Measurements from ENCODE around the gene MYCL. TPM values are rescaled to one million over a fixed set of nuclear protein-coding genes. Genes with fewer than 3 reads are reported as not detected.

Gene MYCL
- polyA plus RNA-seq, 3 donors: 24.8 to 84.0 (median 74.7) TPM

GRCh38 chr1:39927538-39927937 lies 25.8 kb upstream of the MYCL start:
- peaks cover 0 to 7% (median 2%) of the 10 kb centered on the region in 3 donors for H3K27me3 Mint-ChIP-seq (ENCODE audit: low read depth in 3 of 3)
- Histone ChIP-seq H3K79me2 (ENCODE audit: insufficient read depth, low read length) (no peaks in the 10 kb centered on the region), H3K9me3 (replicated peaks in 1 of 2; ENCODE audit: control insufficient read depth in 1 of 2, insufficient read depth in 1 of 2, low read length in 2 of 2) (no peaks in the 10 kb centered on the region), H3K36me3 (replicated peaks in 1 of 2; ENCODE audit: control insufficient read depth in 1 of 2, insufficient read depth in 2 of 2, low read length in 2 of 2) (no peaks in the 10 kb centered on the region), H4K20me1 (ENCODE audit: insufficient read depth, low read length) (no peaks in the 10 kb centered on the region), H3K27me3 (ENCODE audit: control insufficient read depth in 2 of 2, insufficient read depth in 2 of 2, low read length in 2 of 2) (no peaks in the 10 kb centered on the region), H3K27ac (ENCODE audit: low read depth in 1 of 2, low read length in 2 of 2) (peak overlapping the region; percentile 30 to 33), H2AFZ (ENCODE audit: insufficient read depth, low read depth, low read length, poor library complexity, severe bottlenecking) (no peak overlapping the region), H3K4me2 (replicated peaks; ENCODE audit: extremely low read depth, low read length, poor library complexity, severe bottlenecking) (no peak overlapping the region), H3K9ac (ENCODE audit: insufficient read depth, low read length, poor library complexity, severe bottlenecking) (no peak overlapping the region), H3K4me3 (replicated peaks in 1 of 3; ENCODE audit: low read depth in 2 of 3, low read length in 3 of 3) (no peak overlapping the region), H3K4me1 (ENCODE audit: control insufficient read depth in 1 of 2, insufficient read depth in 2 of 2, low read length in 2 of 2) (peaks cover 57 to 64% of the 10 kb centered on the region in 2 donors)
- H3K4me3 Mint-ChIP-seq: no peak overlapping the region
- peak in 2 of 3 donors; percentile 36 to 83 for DNase-seq
- intact Hi-C loops (cut with micrococcal nuclease): no loop called here
- whole genome bisulfite sequencing (ENCODE audit: insufficient coverage): 0% methylated on average over 1 of the region's 3 CpGs
- H3K27ac Mint-ChIP-seq: peak overlapping the region in 3 of 7 donors; percentile 19 to 31 (median 21)
- H3K4me1 Mint-ChIP-seq: peaks cover 61% of the 10 kb centered on the region
- peaks cover 0 to 3% (median 0%) of the 10 kb centered on the region in 7 donors for H3K9me3 Mint-ChIP-seq
- peaks cover 0 to 6% of the 10 kb centered on the region in 2 donors for H3K36me3 Mint-ChIP-seq
- TF ChIP-seq, protein P1, sequence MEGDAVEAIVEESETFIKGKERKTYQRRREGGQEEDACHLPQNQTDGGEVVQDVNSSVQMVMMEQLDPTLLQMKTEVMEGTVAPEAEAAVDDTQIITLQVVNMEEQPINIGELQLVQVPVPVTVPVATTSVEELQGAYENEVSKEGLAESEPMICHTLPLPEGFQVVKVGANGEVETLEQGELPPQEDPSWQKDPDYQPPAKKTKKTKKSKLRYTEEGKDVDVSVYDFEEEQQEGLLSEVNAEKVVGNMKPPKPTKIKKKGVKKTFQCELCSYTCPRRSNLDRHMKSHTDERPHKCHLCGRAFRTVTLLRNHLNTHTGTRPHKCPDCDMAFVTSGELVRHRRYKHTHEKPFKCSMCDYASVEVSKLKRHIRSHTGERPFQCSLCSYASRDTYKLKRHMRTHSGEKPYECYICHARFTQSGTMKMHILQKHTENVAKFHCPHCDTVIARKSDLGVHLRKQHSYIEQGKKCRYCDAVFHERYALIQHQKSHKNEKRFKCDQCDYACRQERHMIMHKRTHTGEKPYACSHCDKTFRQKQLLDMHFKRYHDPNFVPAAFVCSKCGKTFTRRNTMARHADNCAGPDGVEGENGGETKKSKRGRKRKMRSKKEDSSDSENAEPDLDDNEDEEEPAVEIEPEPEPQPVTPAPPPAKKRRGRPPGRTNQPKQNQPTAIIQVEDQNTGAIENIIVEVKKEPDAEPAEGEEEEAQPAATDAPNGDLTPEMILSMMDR (IDR thresholded peaks at IDR 0.05): no peak

DNA sequence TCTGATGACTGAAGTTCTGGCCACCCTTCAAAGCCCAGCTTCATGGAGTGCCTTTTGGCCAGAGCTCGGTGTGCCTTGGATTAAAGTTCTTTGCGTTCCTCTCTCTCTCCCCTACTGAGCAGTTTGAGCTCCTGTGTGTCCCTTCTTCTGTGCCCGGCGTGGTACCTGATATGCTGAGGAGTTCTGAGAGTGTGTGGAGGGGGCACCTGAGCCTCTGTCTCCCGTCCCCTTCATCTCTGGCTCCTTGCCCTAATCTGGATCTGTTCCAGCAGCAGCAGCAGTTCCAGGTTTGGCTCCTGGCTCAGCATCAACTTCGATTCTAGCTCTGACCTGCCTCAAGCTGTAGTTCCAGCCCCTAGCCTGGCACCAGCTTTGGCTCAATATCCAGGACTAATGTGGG lies 25.1 kb upstream of the MYCL start:
- peaks cover 0 to 3% (median 0%) of the 10 kb centered on the region in 7 donors for H3K9me3 Mint-ChIP-seq
- H3K27me3 ChIP-seq (ENCODE audit: control insufficient read depth in 2 of 2, insufficient read depth in 2 of 2, low read length in 2 of 2): no peaks in the 10 kb centered on the region
- H3K4me2 ChIP-seq (replicated peaks; ENCODE audit: extremely low read depth, low read length, poor library complexity, severe bottlenecking): no peak overlapping the region
- H3K4me1 Mint-ChIP-seq: peaks cover 58% of the 10 kb centered on the region
- no peaks in the 10 kb centered on the region for H3K9me3 ChIP-seq (replicated peaks in 1 of 2; ENCODE audit: control insufficient read depth in 1 of 2, insufficient read depth in 1 of 2, low read length in 2 of 2)
- DNase-seq: no peak
- 86% methylated on average over 2 of the region's 6 CpGs for WGBS (ENCODE audit: insufficient coverage)
- H3K27ac Mint-ChIP-seq: peak overlapping the region in 5 of 7 donors; percentile 6 to 58 (median 56)
- H3K4me3 Mint-ChIP-seq: peak overlapping the region in 1 of 2 donors; percentile 51
- no peaks in the 10 kb centered on the region for H4K20me1 ChIP-seq (ENCODE audit: insufficient read depth, low read length)
- no peak overlapping the region for H2AFZ ChIP-seq (ENCODE audit: insufficient read depth, low read depth, low read length, poor library complexity, severe bottlenecking)
- H3K79me2 ChIP-seq (ENCODE audit: insufficient read depth, low read length): no peaks in the 10 kb centered on the region
- H3K4me1 ChIP-seq (ENCODE audit: control insufficient read depth in 1 of 2, insufficient read depth in 2 of 2, low read length in 2 of 2): peaks cover 52 to 64% of the 10 kb centered on the region in 2 donors
- intact Hi-C loops (cut with micrococcal nuclease): no loop called here
- TF ChIP-seq, protein P1 (IDR thresholded peaks at IDR 0.05): no peak
- peaks cover 0 to 5% (median 2%) of the 10 kb centered on the region in 3 donors for H3K27me3 Mint-ChIP-seq (ENCODE audit: low read depth in 3 of 3)
- no peaks in the 10 kb centered on the region for H3K36me3 ChIP-seq (replicated peaks in 1 of 2; ENCODE audit: control insufficient read depth in 1 of 2, insufficient read depth in 2 of 2, low read length in 2 of 2)
- H3K36me3 Mint-ChIP-seq: peaks cover 0 to 6% of the 10 kb centered on the region in 2 donors
- no peak overlapping the region for H3K9ac ChIP-seq (ENCODE audit: insufficient read depth, low read length, poor library complexity, severe bottlenecking)
- H3K4me3 ChIP-seq (replicated peaks in 1 of 3; ENCODE audit: low read depth in 2 of 3, low read length in 3 of 3): no peak overlapping the region
- H3K27ac ChIP-seq (ENCODE audit: low read depth in 1 of 2, low read length in 2 of 2): no peak overlapping the region
